ENCODE data around the gene SGSH. TPM values are rescaled to one million over a fixed set of nuclear protein-coding genes. Genes with fewer than 3 reads are reported as not detected.
"Not testable (repeated sequence)": the region's sequence is repeated elsewhere in the genome, so short reads cannot be mapped to it uniquely, and the experiment has no call there.

SGSH gene
- 19.7 TPM for polyA plus RNA-seq (ENCODE audit: insufficient read length)

DNA sequence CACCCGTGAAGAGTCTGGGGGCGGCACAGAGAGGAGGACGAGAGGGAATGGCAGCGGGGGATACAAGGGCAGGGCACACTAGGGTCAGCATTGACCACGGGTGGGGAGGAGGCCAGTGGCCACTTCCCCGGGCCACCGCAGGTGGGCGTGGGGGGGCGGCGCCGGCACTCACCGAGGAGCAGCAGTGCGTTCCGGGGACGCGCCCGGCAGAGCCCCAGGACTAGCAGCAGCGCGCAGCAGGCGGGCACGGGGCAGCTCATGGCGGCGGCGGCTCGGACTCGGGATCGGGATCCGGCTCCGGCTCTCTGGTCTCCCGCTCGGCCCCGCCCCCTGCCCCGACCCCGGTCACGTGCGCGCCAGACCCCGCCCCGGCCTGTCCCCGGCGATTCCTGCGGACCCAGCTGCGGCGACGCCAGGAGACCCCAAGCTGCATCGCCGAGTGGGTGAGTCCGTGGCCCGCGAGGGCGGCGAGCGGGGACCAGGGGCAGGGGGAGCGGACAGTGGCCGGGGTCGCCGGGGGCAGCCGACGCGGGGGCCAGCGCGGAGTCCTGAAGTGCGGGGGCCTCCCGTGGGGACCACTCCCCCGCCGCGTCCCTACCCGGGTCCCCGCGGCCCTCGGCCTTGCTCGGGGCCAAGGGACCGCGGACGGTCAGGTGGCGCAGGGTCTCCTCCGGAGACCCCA lies at the start of gene SGSH, which contains the start of gene SLC26A11:
Gene SGSH (minus strand): TSS at position 280 of the 682 bp plus-strand sequence. CDS start 20 bp downstream, at position 260.
Gene SLC26A11 (plus strand): TSS at position 374 of the 682 bp plus-strand sequence. CDS start 1,134 bp downstream, outside the sequence.
- no peak for DNase-seq (ENCODE audit: low read depth)

DNA sequence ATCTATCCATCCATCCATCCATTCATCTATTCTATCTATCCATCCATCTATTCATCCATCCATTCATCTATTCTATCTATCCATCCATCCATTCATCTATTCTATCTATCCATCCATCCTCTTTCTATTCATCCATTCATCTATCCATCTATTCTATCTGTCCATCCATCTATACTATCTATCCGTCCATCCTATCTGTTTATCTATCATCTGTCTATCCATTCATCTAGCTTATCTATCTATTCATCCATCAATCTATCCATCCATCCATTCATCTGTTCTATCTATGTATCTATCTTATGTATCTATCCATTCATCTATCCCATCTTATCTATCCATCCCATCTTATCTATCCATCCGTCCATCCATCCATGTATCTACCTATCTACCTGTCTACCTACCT lies 49.3 kb upstream of the SGSH start:
- DNase-seq (ENCODE audit: low read depth), result no peak

DNA sequence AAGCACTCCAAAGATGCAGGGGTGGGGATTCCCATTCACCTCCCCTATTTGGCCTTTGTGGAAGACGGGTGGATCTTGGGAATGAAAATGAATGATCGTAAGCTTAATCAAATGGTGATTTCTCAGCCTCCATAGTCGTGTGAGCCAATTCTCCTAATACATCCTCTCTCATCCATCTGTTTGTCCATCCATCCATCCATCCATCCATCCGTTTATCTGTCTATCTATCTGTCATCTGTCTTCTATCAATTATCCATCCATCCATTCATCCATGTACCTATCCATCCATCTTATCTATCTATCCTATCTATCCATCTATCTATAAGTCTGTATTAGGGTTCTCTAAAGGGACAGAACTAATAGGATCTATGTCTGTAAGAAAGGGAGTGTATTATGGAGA lies 48.3 kb upstream of the SGSH start:
- DNase-seq (ENCODE audit: low read depth), result no peak

DNA sequence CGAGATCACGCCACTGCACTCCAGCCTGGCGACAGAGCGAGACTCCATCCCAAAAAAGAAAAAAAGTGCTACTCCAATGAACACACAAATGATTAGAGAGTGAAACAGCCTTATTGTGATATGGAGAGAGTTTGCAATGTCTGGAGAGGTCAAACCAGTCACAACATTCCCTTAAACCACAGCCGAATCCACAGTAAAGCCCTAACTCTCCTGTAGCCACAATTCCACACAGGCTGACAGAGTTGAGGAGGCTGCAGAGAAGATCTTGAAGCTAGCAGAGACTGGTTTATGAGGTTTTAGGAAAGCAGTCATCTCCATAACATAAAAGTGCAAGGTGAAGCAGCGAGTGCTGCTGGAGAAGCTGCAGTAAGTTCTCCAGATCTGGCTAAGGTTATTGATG lies 47.3 kb upstream of the SGSH start:
- no peak for DNase-seq (ENCODE audit: low read depth)

DNA sequence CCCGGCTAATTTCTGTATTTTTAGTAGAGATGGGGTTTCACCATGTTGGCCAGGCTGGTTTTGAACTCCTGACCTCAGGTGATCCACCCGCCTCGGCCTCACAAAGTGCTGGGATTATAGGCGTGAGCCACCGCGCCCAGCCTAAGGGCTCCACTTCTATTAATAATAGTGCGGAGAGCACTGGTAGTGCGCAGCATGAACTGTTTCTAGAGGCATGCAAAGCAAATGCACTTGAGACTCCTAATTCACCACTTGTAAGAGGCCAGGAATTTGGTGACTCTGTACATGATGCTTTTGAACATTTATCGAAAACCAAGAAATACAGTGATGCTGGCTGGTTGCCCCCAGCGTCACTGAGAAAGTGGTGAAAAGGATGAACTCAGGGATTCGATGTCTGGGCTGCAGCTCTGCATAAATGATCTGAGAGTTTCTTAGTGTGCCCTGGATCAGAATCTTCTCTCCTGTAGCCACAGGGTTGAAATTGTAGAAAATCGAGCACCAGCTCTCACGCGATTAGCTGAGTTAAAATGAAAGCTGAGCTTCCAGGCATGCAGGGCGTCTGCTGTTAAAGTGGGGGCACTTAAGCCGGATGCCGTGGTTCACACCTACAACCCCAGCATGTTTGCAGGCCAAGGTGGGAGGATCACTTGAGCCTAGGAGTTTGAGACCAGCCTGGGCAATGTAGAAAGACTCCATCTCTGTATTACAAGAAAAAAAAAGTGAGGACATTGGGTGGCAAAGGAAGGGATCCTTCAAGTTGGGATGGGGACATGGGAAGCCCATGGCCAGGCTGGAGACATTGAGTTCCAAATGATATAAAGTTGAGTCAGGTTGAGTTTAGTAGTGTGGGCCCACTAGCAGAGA lies 45.3 kb upstream of the SGSH start:
- DNase-seq (ENCODE audit: low read depth), result no peak

DNA sequence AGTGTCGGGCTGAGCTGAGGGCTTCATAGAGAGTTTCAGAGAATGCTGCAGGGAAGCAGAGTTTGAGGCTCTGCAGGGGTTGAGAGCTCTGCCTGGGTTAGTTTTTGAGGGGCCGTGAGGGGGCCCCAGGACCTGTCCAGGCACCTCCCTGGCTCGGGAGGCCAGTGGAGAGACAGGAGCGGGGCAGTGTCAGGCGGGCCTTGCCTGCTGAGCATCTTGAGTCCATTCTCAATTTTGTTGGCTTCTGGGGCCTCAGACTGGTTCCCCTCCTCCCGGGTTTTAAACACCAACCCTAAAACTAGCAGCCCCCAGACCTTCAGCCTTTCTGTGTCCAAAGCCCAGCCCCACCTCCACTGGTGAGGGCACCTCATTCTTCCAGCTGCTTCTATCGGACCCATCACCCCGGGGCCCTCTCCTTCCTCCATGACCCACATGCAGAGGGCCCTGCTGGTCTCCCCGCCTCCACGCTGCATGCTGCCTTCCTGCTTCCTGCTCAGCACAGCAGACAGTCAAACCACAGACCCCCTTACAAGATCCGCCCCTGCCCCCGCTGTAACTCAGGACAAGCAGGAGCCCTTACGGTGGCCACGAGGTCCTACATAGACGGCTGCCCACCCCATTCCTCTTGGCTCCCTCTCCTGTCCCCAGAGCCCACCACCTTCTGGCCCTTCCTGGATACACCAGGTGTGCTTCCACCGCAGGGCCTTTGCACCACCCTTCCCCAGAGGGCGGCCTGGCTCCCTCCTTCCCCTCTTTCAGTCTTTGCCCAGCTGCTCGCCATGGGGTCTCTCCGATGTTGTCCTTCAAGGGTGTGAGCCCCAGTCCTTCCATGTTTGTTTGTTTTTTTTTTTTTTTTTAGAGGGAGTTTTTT lies 44.3 kb upstream of the SGSH start:
- DNase-seq (ENCODE audit: low read depth), result no peak

DNA sequence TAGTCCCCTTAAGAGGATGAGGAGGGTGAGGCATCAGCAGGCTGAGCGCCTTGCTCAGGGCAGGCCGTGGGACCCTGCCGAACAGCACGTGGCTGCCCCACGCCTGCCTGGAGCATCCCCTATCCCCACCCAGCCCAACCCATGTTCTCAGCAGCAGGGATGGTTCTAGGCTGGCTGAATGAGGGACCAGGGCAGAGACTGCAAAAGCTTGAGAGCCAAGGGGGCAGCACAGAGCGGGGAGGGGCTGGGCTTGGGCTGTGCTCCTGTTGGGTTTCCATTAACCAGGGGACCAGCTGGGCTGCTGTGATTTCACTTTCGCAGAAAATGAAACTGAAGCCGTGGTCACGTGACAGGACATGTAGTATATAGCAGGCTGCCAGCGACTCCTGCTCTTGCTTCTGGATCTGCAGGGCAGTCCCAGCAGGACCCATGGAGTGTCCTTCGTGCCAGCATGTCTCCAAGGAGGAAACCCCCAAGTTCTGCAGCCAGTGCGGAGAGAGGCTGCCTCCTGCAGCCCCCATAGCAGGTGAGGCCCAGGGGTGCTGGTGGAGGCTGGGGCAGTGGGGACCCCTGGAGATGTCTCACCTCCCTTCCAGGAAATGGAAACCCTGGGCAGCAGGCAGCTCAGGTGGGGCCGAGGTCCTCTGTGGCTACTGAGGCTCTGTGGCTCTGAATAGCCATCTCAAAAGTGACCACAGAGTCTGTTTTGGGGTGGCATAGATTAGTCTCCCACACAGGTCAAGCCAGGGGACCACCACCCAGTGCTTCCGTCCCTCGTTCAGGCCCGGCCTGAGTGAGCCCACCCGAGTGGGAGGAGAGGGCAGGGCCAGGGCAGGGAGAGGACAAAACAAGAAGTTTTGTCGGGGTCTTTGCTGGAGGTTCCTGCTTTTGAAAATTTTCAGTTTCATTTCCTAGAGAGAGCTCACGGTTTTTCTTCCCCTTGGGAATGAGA lies 43.4 kb upstream of the SGSH start:
- peak; percentile 80 for DNase-seq (ENCODE audit: low read depth)

DNA sequence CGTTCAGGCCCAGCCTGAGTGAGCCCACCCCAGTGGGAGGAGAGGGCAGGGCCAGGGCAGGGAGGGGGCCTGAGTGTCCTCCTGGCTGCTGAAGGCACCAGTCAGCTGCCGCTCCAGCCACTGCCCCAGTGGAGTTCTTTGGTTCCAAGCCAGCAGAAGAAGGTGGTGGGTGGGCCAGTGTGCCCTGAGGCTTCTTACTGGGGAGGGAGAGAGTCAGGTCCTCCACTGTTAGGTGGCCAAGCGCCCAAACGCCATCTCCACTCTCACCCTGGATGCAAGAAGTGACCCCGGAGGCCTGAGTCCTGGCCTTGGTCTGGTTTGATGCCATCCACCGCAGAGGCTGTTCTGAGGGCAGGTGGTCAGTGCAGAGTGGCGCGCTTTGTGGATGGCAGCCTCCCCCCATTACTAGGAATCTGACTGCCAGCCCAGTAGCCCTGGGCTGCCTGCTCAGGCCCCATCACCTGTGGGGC lies 42.7 kb upstream of the SGSH start:
- no peak for DNase-seq (ENCODE audit: low read depth)

DNA sequence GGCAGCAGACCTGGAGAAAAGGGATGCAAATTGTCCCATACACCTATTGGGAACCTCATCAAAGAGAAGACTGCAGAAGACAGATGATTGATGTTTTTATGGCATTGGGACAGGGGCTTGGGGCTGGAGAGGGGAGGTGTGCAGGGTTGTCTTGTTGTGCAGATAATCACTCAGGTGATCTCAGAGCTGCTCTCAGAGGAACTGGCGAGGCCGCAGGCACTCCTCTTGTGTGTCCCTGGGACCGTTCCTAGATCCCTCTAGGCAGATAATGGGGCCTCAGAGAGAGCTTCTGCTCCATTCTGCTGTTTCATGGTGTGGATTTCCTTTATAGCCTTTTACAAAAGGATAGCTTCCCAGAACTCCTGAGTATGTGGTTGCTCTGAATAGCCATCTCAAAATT lies 42.2 kb upstream of the SGSH start:
- no peak for DNase-seq (ENCODE audit: low read depth)

DNA sequence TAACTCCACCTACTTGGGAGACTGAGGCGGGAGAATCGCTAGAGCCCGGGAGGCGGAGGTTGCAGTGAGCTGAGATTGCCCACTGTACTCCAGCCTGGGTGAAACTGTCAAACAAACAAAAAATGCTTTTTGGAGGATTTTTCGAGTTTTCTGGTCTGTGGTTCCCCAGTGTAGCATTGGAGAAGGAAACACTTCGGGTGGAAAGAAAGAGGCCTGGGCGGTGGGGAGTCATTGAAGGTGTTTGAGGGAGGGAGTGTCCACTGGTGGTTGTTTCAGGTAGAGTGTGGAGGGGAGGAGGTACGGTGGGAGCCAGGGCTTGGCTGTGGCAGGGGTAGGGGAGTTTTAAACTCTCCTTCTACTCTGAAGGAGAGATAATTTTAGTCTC lies 41.8 kb upstream of the SGSH start:
- DNase-seq (ENCODE audit: low read depth), result no peak

DNA sequence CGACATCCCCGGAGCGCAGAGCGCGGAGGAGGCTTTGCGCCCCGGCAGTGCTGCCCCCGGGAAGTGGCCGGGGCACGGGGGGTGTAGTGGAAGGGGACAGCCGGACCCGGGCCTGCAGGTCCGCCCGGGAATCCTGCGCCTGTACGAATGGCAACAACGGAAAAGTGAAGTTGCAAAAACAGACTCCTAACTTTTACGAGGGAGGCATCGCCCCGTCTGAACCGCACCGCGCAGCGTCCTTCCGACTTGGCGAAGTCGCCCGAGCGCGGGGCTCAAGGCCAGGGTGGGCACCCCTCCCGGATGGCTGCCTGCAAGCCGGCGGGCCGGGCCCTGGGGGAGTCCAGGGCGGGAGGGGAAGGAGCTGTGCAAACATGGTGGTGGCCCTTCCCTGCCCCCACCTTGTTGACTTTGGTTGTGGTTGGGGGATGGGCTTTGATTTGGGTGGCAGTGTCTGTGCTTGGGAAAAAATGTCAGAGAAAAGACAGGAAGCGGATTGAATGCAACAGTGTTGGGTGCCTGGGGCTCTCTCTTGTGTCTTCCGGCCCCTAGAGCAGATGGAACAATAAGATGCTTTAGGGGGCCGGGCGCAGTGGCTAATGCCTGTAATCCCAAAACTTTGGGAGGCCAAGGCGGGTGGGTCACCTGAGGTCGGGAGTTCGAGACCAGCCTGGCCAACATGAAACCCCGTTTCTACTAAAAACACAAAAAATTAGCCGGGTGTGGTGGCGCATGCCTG lies 41.2 kb upstream of the SGSH start:
- DNase-seq (ENCODE audit: low read depth), result no peak

DNA sequence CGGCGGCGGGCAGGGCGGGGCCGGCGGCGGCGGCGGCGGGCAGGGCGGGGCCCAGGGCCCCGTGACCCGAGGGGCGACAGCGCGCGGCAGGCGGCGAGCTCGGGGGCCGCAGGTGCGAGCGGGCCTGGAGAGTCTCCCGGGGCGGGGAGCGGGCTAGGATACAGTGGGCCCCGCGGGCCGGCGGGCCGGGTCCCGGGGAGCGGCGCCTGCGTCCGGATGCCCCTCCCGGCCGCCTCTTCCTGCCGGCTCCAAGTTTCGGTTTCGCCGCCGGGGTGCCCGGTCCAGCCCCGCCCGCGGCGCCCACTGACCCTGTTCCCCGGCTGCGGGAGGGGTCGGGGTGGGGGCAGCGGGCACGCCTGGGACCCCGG lies 40.6 kb upstream of the SGSH start, which contains the start of gene RNF213:
Gene RNF213 (plus strand): TSS at position 62 of the 368 bp plus-strand sequence. CDS start 2,830 bp downstream, outside the sequence.
- no peak for DNase-seq (ENCODE audit: low read depth)

DNA sequence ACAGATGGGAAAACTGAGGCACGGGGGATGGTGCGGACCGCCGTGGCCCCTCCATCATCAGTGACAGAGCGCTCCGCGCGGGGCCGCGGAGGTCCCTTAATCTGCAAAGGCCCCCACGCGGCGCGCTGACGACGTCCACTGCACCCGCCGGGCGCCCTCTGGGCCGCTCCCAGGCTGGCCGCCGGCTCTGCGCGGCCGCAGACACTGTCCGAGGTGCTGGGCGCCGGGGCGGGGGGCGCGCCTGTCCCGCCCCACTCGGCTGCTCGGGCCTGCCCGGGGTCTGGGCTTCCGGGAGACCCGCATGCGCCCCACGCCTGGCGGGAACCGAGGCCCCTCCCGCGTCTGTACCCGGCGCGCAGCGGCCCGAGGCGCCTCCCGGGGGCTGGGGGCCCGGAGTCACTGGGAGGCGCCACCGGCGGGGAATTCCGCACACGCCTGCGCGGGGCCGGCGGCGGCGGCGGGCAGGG lies 40.0 kb upstream of the SGSH start:
- no peak for DNase-seq (ENCODE audit: low read depth)

DNA sequence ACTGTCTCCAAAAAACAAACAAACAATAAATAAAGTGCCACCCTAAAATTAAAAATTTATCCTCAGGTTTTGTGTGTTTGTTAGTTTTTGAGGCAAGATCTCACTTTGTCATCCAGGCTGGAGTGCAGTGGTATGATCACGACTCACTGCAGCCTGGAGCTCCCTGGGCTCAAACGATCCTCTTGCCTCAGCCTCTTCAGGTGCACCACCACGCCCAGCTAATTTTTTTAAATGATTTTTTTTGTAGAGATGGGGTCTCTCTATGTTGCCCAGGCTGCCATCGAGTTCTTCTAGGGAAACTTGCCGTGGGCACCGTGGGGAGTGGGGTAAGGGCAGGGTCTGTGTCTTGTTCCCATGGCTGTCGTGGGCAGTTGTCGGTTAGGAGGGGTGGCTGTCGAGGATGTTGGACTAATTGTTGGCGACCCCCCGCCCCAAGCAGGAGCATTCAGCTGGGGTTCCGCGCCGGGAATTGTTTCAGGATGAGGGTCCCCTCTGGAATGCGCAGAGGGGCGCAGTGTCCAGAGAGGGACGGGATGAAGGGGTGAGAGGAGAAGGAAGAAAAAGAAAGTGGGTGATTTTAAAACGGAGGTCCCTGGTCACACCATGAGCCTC lies 39.4 kb upstream of the SGSH start:
- DNase-seq (ENCODE audit: low read depth), result no peak

DNA sequence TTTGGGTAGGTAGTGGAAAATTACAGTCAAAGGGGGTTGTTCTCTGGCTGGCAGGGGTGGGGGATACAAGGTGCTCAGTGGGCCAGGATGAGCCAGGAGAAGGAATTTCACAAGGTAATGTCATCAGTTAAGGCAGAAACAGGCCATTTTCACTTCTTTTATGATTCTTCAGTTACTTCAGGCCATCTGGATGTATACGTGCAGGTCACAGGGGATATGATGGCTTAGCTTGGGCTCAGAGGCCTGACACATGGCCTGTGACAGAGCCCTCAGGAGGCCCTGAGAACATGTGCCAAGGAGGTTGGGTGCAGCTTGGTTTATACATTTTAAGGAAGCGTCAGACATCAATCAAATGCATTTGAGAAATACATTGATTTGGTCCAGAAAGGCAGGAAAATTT lies 38.2 kb upstream of the SGSH start:
- DNase-seq (ENCODE audit: low read depth), result not testable (repeated sequence)

DNA sequence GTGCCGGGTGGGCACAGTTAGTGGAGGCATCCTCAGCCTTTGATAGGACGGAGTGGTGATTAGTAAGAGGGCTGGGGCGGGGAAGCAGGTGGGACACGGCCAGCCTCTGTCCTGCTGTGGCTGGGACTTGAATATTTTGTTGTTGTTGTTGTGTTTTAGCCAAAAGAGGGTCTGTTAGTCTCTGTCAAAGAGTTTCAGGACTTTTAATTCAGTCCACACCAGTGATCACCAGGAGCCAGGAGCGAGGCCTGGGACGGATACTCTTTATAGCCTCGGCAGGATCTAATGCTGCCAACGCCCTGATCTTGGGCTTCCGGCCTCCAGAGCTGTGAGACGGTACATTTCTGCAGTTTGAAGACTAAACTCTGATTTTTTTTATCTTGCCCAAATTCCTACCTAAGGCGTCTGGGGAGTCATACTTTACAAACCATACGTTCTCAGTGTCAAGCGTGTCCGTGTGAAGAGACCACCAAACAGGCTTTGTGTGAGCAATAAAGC lies 37.6 kb upstream of the SGSH start:
- DNase-seq (ENCODE audit: low read depth), result no peak

DNA sequence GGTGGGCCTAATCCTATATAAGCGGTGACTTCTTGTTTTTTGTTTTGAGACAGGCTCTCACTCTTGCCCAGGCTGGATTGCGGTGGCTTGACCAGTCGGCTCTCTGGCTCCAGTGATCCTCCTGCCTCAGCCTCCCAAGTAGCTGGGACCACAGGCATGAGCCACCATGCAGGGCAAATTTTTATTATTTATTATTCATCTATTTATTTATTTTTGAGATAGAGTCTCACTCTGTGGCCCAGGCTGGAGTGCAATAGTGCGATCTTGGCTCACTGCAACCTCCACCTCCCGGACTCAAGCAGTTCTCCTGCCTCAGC lies 35.9 kb upstream of the SGSH start:
- no peak for DNase-seq (ENCODE audit: low read depth)

DNA sequence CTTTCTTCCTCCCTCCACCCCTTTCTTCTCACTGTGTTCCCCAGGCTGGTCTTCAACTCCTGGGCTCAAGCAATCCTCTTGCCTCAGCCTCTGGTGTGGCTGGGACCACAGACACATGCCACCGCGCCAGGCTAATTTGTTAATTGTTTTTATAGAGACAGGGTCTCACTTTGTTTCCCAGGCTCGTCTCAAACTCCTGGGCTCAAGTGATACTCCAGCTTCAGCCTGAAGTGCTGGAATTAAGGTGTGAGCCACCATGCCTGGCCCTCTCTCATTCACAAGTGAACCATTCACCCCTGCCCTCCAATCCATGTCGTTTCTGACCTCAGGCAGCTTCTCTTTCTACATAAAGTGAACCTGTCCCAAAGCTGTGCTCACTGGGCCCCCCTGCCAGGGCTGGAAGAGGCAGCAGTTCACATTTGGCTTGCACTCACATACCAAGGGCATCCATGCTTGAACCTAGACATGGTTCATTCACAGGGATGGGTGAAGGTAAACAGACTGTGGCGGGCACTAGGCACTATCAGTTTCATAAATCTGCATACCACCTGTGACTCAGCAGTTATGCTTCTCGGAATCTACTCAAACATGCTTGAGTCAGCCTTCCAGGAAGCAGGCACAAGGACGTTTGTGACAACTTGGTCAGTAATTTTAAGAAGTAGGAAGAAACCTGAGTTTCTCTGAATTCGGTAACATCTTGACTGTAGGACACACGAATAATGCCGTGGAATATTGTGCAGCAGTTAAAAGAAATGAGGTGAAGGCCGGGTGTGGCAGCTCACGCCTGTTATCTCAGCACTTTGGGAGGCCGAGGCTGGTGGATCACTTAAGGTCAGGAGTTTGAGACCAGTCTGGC lies 34.5 kb upstream of the SGSH start:
- DNase-seq (ENCODE audit: low read depth), result no peak

Data from forelimb muscle (tissue), 1 donor.